ENCODE results near the gene OR2F2.
A peak's percentile ranks its signal among the peaks of the same experiment; 100 is the strongest.

OR2F2 gene, protein sequence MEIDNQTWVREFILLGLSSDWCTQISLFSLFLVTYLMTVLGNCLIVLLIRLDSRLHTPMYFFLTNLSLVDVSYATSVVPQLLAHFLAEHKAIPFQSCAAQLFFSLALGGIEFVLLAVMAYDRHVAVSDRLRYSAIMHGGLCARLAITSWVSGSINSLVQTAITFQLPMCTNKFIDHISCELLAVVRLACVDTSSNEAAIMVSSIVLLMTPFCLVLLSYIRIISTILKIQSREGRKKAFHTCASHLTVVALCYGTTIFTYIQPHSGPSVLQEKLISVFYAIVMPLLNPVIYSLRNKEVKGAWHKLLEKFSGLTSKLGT

DNA sequence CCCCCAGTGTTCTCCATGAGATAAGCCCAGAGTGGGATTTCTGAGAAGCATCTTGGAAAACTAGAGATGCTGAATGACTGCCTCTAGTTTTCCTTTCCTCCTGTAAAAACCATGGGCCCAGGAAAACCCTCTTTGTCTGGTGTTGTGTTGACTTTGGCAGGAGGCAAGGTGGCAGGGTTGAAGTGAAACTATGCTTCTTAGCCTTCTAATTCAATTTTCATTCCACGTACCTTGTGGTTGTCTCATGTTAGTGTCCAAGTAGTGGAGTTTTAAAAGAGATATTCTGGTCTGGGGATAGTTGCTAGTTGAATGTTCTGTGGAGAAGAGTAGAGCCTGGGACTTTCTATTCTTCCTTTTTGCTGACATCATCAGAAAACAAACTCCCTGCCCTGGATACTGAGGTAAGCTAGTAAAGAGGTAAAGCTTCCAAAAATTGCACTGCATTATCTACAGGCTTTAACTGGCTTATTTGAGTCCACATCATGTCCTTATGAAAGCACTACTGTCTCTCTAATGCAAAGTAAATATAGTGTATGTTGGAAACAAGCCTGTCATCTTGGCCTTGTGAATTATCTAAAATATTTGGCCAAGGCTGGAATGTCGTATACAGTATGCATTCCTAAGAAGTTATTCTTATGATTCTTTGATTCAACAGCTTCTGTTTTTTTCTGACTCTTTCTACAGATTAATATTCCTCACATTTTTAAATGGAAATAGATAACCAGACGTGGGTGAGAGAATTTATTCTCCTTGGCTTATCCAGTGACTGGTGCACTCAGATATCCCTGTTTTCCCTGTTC is at the start of gene OR2F2:
Gene OR2F2 (plus strand): TSS at position 708 of the 800 bp plus-strand sequence. CDS start 0 bp downstream, at position 708.
- DNase-seq: no peak

GRCh38 chr7:143885951-143886350 is 49.1 kb upstream of the OR2F2 start:
- DNase-seq: no peak

GRCh38 chr7:143886826-143887477 is 48.1 kb upstream of the OR2F2 start:
- no peak for DNase-seq

DNA sequence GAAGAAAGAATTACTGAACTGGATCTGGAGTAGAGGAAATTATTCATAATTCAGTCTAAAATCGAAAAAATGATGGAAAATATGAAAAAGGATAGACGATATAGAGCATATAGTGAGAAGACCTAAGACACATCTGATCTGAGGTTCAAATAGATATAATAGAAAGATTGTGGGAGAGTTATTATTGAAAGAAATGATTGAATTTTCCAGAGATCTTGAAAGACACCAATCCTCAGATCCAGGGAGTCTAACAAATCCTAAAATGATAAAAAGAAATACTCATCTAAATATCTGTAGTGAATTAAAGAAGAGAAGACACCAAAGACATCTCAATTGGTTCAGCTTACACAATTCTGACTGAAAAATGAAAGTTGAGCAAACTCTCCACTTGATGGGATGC is 46.0 kb upstream of the OR2F2 start:
- DNase-seq: no peak

DNA sequence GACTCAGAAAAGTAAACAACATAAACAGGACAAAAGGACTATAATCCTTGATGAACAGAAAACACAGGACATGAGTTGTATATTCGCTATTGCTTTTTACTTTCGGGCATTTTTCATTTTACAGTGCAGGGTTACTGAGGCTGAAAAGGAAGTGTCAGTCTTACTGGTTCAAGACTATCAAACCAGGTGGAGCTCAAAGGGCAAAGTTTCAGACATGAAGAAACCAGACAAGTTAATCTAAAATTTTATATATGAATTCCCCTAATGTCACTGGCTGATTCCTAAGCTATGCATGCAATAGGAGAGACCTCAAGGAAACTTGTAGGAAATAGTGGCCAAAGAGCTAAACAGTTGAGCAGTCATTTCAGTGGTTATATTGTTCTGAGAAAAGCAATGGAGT is 44.5 kb upstream of the OR2F2 start:
- DNase-seq: no peak

- DNase-seq: no peak
Measured at GRCh38 chr7:143891457-143891856, 43.6 kb upstream of the OR2F2 start.

GRCh38 chr7:143892527-143893300 is 42.3 kb upstream of the OR2F2 start:
- DNase-seq: no peak

DNA sequence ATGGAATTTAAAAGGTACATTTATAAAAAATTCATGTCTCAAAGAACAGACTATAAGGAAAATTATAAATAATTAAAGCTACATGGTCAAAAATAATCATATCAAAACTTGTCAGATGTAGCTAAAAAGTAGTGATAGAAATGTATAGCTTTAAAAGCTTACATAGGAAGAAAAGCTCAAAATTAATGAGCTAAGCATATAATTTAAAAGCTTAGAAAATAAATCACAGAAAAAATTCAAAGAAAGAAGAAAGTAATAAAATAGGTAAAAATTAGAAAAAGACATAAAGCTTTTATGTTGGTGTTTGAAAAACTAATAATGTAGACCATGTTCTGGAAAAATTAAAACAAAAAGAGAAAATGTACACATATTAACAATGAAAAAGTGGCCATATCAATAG is 38.4 kb upstream of the OR2F2 start:
- no peak for DNase-seq

DNA sequence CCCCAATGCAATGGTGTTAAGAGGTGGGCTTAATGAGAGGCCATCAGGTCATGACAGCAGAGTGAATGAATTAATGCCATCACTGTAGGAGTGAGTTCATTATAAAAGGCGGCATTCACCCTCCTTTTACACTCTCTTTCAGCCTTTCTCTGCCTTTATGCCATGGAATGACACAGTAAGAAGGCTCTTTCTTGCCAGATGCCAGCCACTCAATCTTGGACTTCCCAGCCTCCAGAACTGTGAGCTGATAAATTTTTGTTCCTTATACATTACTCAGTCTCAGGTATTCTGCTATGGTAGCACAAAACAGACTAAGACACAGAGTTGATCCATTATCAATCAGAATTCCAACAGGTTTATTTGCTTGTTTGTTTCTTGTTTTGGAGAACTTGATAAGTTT is 36.2 kb upstream of the OR2F2 start:
- no peak for DNase-seq

DNA sequence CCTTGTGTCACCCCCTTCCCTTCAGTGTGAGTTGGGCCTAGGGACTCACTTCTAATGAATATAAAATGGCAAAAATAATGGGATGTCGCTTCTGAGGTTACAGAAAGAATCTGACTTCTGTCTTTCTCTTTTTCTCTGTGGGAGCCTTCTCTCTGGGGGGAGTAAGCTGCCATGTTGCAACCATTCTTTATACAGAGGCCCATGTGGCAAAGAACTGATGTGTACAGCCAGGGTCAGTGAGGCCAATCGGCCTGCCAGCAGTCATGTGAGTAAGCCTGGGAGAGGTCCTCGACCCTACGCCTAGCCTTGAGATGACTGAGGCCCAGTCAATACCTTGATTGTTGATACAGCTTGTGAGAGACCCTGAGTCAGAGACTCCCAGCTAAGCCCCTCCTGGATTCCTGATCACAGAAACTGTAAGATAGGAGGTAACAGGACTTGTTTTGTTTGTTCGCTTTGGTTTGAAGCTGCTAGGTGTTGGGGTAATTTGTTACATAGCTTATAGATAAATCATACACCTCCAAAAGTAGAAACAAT is 34.7 kb upstream of the OR2F2 start:
- DNase-seq: no peak

- peak; percentile 46 for DNase-seq
Measured at GRCh38 chr7:143901332-143901667, 33.7 kb upstream of the OR2F2 start.

DNA sequence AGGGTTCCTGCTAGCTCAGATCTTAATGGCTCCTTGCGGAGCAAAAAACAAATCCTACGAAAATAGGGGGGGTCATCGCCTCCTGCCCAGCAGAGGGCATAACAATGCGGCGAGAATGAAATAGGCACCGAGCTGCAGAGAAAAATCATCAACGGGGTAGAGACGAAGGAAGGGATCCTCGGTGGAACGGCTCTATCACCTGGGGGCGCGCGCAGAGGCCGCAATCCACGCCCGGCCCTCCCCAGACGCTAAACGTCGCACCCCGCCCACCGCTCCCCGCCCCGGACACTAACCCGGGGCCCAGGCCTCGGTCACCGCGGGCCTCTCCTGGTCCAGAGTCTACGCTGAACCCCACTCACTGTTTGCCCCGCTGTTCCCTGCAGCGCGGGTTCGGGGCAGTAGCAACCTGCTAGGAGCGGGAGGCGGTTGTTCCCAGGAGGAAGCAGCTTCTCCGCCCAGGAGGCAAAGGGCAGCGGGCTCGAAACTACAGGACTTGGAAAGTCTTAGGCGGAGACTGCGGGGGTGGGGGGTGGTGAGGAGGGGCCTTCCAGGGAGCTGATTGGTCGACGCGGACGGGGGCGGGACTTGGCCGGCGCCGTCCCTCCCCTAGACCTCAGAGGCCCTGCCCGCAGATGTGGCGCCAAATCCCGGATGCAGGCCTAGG is 33.2 kb upstream of the OR2F2 start, which contains the start of gene TCAF1:
Gene TCAF1 (minus strand): TSS at position 509 of the 664 bp plus-strand sequence. CDS start 25,568 bp downstream, outside the sequence.
- DNase-seq: peak; percentile 90

GRCh38 chr7:143902332-143902899 is 32.6 kb upstream of the OR2F2 start:
- DNase-seq: no peak

GRCh38 chr7:143905509-143905908 is 29.5 kb upstream of the OR2F2 start:
- no peak for DNase-seq

DNA sequence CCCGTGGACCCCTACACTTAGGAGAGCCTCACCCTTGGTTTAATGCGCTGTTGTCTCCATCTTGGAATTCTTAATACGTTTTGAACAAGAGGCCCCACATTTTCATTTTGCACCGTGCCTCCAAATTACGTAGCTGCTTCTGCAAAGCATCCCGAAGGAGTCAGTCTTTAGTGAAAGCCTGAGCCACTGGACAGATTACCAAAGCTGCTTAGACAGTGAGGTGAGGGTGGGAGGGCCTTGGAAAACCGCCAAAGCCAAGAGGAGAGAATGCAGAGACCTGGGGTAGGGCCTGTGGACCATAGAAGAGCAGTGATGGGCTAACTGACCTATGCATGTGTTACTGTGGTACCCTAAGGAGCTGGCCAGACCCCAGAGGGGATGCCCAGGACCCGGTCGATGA is 28.9 kb upstream of the OR2F2 start:
- no peak for DNase-seq

- no peak for DNase-seq
Measured at GRCh38 chr7:143906895-143907294, 28.1 kb upstream of the OR2F2 start.

GRCh38 chr7:143908120-143908519 is 26.9 kb upstream of the OR2F2 start:
- no peak for DNase-seq

- no peak for DNase-seq
Measured at GRCh38 chr7:143909863-143910262, 25.2 kb upstream of the OR2F2 start.

DNA sequence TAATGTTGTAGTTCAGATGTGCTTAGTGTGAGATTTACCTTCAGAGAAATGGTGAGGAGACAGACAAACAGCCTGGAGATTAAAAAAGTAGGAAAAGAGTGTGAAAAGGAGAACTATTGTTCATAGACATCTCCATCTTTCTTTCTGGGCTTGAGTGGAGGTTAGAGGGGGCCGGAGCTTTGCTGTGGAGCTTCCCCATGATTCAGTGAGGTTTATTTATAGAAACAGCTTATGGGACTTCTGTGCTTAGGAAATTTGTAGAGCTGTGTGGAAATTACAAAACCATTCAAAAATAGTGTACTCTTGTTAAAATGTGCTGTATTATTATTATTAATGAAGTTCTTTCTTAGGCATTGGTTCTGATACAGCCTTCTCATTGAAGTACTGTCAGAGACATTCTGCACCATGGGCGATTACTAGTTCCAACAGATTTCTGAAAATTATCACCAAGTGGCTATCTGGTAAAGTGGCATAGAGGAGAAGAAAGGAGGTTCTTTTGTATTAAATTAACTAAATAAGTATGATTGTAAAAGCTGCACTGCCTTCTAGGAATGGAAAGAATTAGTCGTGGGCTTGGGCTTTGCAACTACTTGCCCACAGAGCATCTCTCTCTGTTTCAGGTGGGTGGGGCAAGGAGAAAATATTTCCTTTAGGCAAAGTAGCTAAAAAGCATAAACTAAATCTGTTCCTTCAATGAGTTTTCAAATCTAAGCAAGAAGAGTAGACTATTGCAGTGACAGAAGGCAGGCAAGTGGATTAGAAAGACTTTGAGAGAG is 24.4 kb upstream of the OR2F2 start:
- DNase-seq: no peak

DNA sequence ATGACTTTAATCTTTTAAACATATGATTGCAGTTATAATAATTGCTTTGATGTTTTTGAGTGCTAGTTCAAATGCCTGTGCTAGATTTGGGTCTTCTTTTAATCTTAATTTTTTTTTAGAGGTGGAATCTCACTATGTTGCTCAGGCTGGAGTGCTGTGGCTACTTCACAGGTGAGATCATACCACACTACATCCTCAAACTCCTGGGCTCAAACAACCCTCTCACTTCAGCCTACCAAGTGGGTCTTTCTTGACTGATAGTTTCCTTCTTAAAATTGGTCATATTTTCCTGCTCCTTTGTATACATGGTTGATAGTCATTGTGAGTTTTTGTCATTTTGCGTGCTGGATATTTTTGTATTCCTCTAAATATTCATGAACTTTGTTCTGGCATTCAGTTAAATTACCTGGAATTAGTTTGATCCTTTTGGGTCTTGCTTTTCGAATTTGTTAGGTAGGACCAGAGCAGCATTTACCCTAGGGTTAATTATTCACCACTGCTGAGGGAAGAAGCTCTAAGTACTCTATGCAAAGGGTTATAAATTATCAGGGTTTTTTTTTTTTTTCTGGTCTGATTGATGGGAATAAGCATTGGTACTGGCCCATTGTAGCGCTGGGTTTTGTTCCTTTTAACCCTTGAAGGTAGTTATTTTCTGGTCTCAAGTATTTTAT is 21.0 kb upstream of the OR2F2 start:
- DNase-seq: no peak

Data from activated CD4-positive, CD25-positive, alpha-beta regulatory T cell treated with anti-CD3 and anti-CD28 coated beads, Interleukin-2, amount 50 U/mL, for 72 hours (primary cell).